ENCODE data around the gene PACSIN2.
"Not testable (repeated sequence)": the region's sequence is repeated elsewhere in the genome, so short reads cannot be mapped to it uniquely, and the experiment has no call there.

The PACSIN2 gene

DNA sequence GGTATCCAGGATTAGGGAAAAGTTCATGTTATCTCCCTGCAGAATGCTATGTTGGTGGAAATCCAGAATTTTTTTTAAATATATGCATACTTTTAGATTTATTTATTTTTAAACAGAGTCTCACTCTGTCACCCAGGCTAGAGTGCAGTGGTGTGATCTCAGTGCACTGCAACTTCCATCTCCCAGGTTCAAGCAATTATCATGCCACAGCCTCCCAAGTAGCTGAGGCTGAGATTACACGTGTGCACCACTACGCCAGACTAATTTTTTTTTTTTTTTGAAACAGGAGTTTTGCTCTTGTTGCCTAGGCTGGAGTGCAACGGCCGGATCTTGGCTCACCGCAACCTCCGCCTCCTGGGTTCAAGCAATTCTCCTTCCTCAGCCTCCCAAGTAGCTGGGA, 2.6 kb downstream of the PACSIN2 start:
- no peak for DNase-seq (ENCODE audit: low read depth in 2 of 2)

DNA sequence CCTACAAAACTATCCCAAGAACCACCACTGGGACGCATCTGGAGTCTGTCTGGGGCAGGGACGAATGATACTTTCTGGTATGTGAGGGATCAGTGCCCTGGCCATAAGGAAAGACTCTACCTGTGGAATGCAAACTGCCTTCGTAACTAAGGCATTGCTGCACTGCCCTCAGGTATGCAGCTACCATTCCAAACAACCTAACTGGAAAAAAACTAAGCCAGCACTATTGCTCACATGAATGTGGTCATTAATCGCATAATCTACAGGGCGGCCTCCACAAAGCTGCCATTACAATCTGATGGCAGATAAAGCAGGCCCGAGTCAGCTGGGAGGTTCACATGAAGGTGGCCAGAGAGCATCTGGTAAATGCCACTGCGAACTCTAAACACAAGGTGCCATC, 3.9 kb downstream of the PACSIN2 start:
- no peak for DNase-seq (ENCODE audit: low read depth in 2 of 2)

DNA sequence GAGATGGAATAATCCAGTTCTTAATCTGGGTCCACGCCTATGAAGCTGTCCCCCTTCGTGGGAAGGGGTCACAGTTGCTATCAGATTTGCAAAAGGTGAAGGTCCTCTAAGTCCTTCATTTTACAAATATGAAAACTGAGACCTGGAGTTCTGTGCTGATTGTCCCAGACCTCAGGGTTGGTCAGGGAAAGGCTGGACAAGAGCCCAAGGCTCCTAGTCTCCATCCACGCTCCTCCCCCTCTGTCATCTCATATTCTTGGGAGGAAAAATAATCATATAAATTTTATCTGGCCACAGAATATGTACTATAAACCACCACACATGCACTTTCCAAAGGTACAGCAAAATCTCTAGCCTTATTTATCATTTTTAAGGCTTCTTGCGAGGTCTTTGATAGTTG, 5.5 kb downstream of the PACSIN2 start:
- DNase-seq (ENCODE audit: low read depth in 2 of 2), result no peak

DNA sequence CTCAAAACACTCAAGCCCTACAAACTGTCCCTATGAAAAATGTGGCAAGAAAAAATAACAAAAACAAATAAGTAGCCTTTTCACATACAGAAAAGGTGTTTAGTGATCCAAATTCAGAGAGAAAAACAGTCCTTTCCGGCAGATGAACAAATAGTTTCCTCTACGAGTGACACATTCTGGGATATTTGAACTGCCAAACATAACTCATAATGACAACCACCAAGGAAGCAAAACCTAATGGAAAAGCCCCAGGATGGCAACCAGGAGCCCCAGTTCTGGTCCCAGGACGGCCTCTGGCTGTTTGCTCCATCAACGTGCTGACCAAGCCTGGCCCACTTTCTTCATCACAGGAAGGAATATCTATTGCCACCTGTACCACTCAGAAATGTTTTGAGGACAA, 6.0 kb downstream of the PACSIN2 start:
- no peak for DNase-seq (ENCODE audit: low read depth in 2 of 2)

DNA sequence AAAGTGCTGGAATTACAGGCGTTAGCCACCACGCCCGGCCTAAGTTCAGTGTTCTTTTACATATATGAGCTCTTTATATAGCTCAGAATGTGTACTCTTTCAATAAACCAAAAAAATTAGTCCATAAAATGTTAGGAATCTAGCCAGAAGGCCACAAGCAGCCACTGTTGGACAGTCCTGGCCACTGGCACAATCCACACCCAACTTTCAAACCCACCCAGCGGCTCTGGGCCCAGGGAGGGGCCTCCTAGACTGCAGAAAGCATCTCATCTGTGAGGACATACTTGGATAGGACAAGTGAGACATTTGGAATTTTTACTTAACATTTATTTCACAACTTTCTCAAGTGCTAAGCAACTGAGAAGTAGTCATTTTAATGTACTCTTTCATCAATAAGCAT, 6.4 kb downstream of the PACSIN2 start:
- no peak for DNase-seq (ENCODE audit: low read depth in 2 of 2)

DNA sequence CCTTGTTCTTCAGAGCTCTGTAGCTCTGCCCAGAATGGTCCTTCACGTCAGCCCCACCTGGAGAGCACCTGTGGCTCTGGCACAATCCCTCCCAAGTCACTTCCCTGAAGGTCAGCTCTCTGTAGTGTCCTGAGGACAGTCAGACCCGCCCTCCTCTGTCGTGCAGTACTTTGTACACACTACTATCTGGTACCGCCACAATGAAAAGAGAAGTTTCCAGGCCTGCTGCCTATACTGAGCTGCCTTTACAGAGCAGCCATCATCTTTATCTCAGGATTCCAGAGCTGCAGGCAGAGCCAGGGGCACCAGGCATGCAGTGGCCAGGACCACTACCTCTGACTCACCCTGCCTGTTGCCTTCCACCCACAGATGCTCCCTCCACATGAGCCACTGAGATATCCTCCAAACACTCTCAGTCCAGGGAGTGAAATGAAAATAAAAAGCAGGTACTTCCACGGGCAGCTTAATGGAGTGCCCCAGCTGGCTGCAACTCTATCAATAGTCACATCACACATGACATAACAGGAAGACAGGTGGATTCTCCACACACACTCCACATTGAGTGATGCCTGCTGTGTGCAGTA, 7.3 kb downstream of the PACSIN2 start:
- no peak for DNase-seq (ENCODE audit: low read depth in 2 of 2)

DNA sequence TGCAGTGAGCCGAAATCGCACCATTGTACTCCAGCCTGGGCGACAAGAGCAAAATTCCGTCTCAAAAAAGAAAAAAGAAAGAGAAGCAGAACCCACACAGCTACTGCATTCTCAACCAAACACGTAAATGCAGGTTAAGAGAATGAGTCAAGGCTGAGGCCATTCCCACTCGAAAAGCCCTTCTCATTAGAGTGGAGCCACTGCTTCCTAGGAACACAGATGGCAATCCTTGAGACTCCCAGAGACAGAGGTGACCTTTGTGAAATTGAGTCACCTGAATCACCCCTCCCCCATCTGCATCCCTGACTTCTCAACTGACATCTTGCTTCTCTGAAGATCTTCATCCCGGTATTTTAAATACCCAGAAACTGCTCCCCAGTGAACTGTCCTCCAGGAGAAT, 8.2 kb downstream of the PACSIN2 start:
- no peak for DNase-seq (ENCODE audit: low read depth in 2 of 2)

DNA sequence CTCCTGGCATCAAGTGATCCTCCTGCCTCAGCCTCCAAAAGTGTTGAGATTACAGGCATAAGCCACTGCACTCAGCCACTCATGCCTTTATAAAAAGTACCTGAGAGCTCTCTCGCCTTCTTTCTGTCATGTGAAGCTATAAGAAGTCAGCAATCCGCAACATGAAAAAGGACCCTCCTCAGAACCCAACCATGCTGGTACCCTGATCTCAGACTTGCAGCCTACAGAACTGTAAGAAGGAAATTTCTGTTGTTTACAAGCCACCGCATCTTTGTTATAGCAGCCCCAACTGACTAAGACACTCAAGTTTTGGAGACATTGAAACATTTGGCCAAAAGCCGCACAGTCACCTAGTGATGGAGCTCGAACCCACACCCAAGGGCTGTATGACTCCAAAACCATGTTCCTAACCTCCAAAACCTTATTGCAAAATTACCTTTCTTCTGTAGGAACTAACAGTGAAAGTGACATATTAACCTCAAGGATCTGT, 8.9 kb downstream of the PACSIN2 start:
- DNase-seq (ENCODE audit: low read depth in 2 of 2), result no peak

DNA sequence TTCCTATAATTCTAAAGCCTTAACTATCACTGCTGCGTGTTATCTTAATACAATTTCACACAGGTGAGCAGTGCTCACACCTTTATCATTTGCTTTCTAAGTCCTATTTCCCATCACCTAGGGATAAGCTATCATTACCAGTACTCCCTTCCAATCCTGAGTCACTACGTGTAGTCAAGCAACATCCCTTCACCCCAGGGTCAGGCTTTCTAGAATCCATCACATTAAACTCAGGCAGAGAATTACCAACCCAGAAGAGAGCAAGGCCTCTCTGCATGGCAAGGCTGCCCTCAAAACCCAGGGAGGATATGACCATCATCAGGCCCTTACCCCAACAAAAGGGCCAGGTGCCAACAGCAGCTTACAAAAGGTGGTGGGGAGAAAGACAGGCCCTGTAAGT, 9.8 kb downstream of the PACSIN2 start:
- no peak for DNase-seq (ENCODE audit: low read depth in 2 of 2)

DNA sequence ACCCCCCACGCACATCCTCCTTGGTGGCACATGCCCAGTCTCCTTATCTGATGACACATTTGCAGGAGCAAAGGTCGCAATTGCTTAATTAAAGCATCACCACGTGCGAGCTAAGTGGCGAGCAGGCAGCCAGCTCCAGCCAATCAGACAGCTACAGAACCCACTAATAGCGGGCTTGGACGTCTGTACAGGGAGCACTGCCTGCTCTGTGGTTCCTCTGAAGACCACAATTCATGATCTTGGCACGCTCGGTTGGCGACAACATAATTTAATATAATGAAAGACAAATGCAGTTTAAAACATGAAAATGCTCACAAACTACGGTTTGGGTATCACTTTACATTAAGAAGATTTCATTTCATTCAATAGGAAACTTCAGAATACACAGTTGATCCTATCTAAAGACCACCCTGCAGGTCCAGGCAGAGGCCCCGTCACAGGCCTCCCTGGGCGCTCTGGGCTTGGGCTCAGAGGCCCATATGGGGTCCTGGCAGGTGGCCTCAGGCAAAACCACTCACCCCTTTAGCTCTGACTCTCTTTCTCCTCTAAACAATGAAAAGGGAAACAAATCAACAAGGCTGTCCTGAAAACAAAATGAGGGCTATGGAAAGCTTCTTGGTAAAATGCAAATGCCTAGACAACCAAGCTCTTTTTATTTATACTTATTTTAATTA, 10.4 kb downstream of the PACSIN2 start:
- DNase-seq (ENCODE audit: low read depth in 2 of 2), result no peak

DNA sequence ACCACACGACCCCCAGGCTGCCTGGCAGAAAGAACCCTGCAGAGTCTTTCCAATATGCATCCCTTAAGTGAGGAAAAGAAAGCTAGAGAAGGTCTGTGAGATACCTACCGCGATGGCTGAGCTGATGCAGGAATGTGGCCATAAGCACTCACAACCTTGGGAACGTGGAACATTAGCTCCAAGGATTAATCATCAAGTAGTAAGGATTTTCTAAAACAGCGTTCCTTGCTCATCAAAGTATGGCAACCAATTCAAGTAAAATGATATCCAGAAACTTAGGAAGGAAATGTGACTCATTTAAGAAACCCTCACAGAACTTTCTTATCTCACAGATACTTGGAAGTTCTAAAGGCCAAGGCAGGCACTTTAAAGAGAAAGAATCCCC, 12.8 kb downstream of the PACSIN2 start:
- no peak for DNase-seq (ENCODE audit: low read depth in 2 of 2)

DNA sequence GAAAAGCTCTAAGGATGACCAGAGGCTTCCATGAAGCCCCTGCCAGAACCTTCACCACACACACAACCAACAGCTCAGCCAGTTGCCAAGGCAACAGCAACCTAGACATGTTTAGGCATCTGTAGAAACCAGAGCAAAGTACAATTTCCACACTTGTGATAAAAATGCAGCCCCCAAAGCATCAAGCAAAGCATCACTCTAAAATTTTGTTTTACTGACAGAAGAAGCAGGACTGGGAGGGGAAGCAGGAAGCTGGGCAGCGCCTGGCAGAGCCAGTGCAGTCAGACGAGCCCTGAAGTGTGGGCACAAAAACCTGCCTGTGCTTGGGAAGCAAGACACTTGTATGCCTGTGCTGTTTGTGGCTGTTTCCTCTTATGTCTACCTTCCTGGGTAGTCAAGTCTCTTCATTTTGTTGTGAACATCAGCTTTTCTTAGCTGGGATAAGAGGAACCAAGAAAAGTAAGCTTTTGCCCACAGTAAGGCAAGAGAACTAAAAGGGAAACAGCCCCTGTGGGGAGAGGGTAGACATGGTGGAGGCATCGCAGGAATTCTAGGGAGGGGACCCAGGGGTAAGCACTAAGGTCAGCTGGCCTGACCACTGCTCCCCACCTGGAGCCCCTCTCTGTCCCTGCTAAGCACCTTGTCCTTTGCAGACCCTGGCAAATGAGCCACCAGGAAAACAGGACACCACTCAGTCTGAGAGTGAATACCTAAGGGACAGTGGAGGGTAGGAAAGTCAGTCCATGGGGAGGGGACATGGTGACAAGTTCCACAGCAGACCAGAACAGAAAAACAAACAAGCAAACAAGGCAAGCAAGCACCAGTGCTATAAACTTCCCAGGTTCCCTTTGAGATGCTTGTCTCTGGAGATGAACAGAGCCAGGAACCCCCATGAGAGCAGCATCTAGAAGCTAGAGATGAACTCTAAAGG, 13.4 kb downstream of the PACSIN2 start:
- no peak for DNase-seq (ENCODE audit: low read depth in 2 of 2)

DNA sequence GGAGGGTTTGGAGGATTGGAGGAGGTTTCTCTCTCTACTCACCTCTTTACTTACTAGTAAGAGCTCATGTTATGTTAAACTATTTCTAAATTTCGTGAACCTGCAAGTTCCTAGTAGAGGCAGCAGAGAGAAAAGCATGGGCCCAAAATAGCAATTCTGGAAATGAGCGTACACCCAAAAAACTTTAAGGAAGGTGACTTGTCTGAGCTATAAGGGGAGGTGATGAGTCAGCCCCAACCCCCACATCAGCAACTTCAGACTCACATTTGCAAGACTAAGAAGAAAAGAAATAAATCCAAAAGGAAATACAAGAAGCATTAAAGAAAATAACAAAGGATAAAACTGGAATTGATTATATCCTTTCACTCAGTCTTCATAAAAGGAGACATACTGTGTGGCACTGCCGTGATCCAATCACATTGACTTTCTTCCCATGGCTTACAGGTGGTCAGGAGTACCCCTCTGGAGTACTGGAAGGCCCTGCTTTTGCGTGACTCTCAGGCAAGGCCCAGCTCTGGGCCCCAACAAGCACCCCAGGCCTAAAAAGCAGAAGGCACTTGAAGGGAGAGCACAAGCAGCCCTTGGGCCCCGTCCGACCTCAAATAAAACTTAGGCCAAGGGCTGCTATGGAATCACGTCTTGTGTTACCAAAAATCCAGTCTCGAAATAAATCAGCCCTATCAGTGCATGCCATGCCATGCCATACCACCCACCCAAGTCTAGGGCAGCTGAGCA, 14.3 kb downstream of the PACSIN2 start:
- DNase-seq (ENCODE audit: low read depth in 2 of 2), result no peak

DNA sequence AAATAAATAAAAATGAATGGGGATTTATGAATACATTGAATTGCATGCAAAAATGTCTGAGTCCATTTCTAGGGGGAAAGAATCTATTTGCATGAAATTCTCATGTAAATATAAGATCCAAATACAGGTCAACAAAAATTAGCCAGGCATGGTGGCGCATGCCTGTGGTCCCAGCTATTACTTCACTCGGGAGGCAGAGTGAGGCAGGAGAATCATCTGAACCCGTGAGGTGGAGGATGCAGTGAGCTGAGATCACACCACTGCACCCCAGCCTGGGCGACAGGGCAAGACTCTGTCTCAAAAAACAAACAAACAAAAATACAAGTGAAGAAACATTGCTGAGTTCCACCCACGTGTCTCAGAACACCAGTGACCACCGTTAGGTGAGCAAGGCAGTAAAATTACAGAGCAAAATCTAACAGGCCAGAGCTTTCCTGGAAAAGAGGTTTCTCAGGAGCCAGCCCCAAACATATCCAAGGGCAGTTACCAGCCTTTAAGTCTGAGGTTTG, 17.3 kb downstream of the PACSIN2 start:
- DNase-seq (ENCODE audit: low read depth in 2 of 2), result no peak

DNA sequence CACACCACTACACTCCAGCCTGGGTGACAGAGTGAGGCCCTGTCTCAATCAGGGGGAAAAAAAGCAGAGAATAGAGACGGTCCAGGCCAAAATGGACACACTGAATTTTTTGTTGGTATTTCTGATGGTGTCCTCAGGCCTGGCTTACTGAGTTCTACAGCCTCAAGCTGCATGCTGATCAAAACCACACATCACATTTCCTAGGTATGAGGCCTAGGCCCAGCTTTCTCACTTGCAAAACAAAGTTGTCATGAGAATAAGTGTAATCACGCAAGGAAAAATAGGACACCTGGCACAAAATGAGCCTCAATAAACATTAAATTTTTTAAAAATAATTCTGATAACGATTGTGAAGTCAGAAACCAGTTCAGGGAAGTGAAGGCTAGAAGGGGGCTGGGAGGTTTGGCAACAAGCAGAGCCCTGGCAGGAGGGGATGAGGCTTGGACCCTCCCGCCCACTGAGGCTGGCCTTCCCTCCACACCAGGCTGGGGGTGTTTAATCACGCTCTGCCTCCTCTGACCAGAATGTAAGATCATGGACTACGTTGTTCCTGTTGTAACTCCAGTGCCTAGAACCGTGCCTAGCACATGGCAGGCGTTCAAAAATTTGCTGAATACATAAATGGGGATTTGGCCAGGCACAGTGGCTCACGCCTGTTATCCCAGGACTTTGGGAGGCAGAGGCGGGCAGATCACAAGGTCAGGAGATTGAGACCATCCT, 18.1 kb downstream of the PACSIN2 start:
- DNase-seq (ENCODE audit: low read depth in 2 of 2), result no peak

DNA sequence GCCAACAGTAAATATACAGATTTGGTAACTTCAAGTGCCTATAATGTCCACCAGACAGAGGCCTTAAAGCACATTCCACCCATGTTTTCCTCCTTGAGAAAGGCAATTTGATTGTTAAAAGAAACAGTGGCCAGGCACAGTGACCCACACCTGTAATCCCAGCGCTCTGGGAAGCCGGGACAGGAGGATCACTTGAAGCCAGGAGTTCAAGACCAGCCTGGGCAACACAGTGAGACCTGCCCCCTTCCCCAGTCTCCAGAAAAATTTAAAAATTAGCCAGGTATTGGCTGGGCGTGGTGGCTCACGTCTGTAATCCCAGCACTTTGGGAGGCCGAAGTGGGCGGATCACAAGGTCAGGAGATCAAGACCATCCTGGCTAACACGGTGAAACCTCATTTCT, 19.3 kb downstream of the PACSIN2 start:
- not testable (repeated sequence) for DNase-seq (ENCODE audit: low read depth in 2 of 2)

DNA sequence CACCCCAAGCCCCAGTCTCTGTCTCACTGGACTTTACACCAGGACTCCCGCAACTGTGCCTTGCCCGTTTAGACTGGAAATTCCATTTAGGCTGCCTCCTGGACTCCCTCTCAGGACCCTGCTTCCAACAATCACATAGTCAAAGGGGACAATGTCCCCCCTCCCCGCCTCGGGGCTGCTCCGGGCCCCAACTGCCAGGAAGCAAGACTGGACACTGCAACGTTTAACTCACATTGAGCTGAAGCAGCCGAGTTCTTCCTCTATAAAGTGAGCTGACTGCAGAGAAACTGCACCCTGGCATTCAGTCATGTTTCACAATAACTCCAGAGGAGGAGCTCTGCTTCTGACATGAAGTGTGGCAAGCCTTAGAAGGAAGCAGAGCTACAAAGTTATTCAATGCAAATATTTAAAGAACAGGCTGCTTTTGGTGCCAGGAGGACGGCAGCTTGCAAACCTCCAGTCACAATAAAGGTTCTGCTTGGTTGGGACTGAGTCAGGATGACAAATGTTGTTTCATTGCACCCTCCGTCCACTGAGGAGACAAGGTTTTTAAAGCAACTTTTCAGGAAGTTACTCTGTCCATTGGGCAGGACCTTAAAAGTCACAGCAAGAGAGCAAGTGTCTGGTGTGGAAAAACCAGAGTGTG, 19.9 kb downstream of the PACSIN2 start:
- DNase-seq (ENCODE audit: low read depth in 2 of 2), result no peak

DNA sequence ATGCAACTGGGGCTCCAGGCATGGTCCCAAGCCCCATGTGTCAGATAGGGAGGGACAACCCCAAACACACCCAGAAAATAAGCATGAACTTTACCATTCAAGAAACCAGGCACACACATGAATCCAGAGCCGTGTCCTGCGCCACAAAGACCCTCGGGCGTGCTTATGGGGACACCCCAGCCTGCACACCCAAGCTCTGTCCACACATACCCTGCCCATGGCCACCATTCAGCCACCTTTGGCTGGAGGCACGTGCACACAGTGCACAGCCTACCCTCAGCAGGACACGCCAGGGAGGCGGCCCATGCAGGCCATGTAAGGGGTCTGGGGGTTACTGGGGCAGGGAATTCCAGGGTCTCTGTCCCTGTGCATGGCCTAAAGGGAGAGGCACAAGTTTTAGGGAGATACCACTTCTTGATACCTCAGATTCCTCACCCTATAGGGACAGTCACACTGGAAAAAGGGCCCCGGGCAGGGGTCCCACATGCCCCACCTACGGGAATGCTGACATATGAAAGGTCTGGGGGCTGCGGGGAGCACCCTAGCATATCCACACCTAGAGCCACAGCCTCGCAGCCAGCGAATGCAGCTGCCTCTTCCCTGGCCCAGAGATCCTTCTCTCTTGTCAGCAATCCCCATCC, 20.6 kb downstream of the PACSIN2 start:
- no peak for DNase-seq (ENCODE audit: low read depth in 2 of 2)

DNA sequence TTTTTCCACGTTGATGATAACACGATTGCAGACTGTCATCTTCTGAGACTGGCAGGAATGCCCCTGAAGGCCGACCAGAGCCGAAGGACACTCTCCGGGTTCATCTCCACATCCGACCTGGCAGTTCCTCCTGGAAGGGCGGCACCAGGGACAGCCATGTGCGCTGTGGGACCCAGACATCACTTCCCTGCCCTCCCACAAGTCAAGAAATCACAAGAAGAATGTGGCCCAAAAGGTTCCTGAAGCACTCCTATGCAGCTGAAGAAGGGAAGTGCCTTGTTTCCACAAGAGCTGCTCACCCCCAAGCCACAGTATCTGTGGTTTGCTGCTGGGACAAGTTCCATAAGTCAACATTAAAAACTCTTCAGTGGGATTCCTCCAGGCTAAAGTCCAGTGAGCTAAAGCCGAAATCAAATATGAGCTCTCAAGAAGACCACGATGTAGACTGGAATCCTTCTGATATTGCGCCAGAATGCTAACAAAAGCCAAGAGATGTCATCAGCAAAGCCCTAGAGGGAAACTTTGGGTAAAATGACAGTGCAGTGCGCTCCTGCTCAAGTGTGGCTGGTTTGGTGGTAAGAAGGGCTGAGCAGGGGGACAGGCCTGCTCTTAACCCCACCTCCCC, 21.2 kb downstream of the PACSIN2 start:
- no peak for DNase-seq (ENCODE audit: low read depth in 2 of 2)
